MM.1S (cell line): ENCODE data around the gene SNRPA1.

Experiments
- DNase-seq: peaks from one replicate; pipeline ENCODE4 v3.0.0-alpha.2; 2015
- H2AFZ ChIP-seq: fragments of 300-600 bp; sonication (generic); 2 replicates; pipeline ENCODE4 v1.6.0; 2016; ENCODE audit warnings: antibody characterized with exemption, low read length
- H3F3A ChIP-seq: fragments of 300-600 bp; sonication (generic); 2 replicates; pipeline ENCODE4 v1.6.1; 2016; ENCODE audit warnings: mild to moderate bottlenecking, antibody characterized with exemption, low read length, moderate library complexity, mixed read lengths; ENCODE audit not compliant: insufficient read depth
- H3K27ac ChIP-seq: fragments of 300-600 bp; sonication (generic); 2 replicates; pipeline ENCODE4 v1.5.1; 2016; ENCODE audit warnings: mild to moderate bottlenecking, low read length
- H3K27me3 ChIP-seq: fragments of 300-600 bp; sonication (generic); replicated peaks from 2 replicates; pipeline ENCODE4 v1.6.0; 2016; ENCODE audit warnings: low read length; ENCODE audit not compliant: insufficient read depth
- H3K36me3 ChIP-seq: fragments of 300-600 bp; sonication (generic); replicated peaks from 2 replicates; pipeline ENCODE4 v1.6.1; 2016; ENCODE audit warnings: mild to moderate bottlenecking, low read length, mixed read lengths; ENCODE audit not compliant: insufficient read depth
- H3K4me1 ChIP-seq: fragments of 300-600 bp; sonication (generic); 2 replicates; pipeline ENCODE4 v1.6.1; 2016; ENCODE audit warnings: low read length, mixed read lengths
- H3K4me2 ChIP-seq: fragments of 300-600 bp; sonication (generic); 2 replicates; pipeline ENCODE4 v1.6.0; 2016; ENCODE audit warnings: low read depth, low read length
- H3K4me3 ChIP-seq: fragments of 300-600 bp; sonication (generic); 2 replicates; pipeline ENCODE4 v1.5.1; 2016; ENCODE audit warnings: low read length, mixed read lengths
- H3K79me2 ChIP-seq: fragments of 300-600 bp; sonication (generic); 2 replicates; pipeline ENCODE4 v1.6.1; 2016; ENCODE audit warnings: mixed run types, low read length, mixed read lengths
- H3K9ac ChIP-seq: fragments of 300-600 bp; sonication (generic); 2 replicates; pipeline ENCODE4 v1.6.1; 2016; ENCODE audit warnings: low read length, mixed read lengths
- H3K9me2 ChIP-seq: fragments of 300-600 bp; sonication (generic); replicated peaks from 2 replicates; pipeline ENCODE4 v1.6.1; 2016; ENCODE audit warnings: mild to moderate bottlenecking, low read length, mixed read lengths; ENCODE audit not compliant: insufficient read depth
- H3K9me3 ChIP-seq: fragments of 300-600 bp; sonication (generic); replicated peaks from 2 replicates; pipeline ENCODE4 v1.6.1; 2016; ENCODE audit warnings: mild to moderate bottlenecking, low read length, mixed read lengths; ENCODE audit not compliant: insufficient read depth
- H4K20me1 ChIP-seq: fragments of 300-600 bp; sonication (generic); 2 replicates; pipeline ENCODE4 v1.6.1; 2016; ENCODE audit warnings: mild to moderate bottlenecking, low read length, moderate library complexity, mixed read lengths; ENCODE audit not compliant: insufficient read depth
- CTCF ChIP-seq: fragments of 300-600 bp; sonication (generic); IDR thresholded peaks from 2 replicates; pipeline ENCODE4 v1.5.1; 2016; ENCODE audit warnings: antibody characterized with exemption, low read length, mixed read lengths
- EZH2 ChIP-seq: fragments of 300-600 bp; sonication (generic); optimal IDR thresholded peaks from 2 replicates; pipeline ENCODE3; 2017; ENCODE audit warnings: low read depth, mild to moderate bottlenecking, antibody characterized with exemption, low read length, mixed read lengths
- EZH2phosphoT487 ChIP-seq: fragments of 300-600 bp; sonication (generic); IDR thresholded peaks from 2 replicates; pipeline ENCODE4 v1.6.1; 2018; ENCODE audit warnings: antibody characterized with exemption, low read length

Gene SNRPA1

GRCh38 chr15:101246824-101247745 lies 48.0 kb downstream of the SNRPA1 start:
- H3K4me3 ChIP-seq: no peak overlapping the region
- H3K4me1 ChIP-seq: peaks cover 55% of the 10 kb centered on the region
- H3K79me2 ChIP-seq: peaks cover 90% of the 10 kb centered on the region
- H3K9me3 ChIP-seq: no peaks in the 10 kb centered on the region
- TF ChIP-seq EZH2 (no peak), CTCF (no peak), EZH2phosphoT487 (no peak)
- no peaks in the 10 kb centered on the region for H3K9me2 ChIP-seq
- no peaks in the 10 kb centered on the region for H4K20me1 ChIP-seq
- no peaks in the 10 kb centered on the region for H3K27me3 ChIP-seq
- peaks cover 32% of the 10 kb centered on the region for H3F3A ChIP-seq
- no peak for DNase-seq
- no peak overlapping the region for H2AFZ ChIP-seq
- H3K4me2 ChIP-seq: 0 out of 2 replicates have a peak overlapping the region, but pooled peaks have one; percentile 5
- H3K27ac ChIP-seq: no peak overlapping the region
- peaks cover 13% of the 10 kb centered on the region for H3K36me3 ChIP-seq
- no peak overlapping the region for H3K9ac ChIP-seq

- Histone ChIP-seq H3K9me2 (no peaks in the 10 kb centered on the region), H3K9ac (no peak overlapping the region), H3F3A (peaks cover 32% of the 10 kb centered on the region), H3K4me3 (no peak overlapping the region), H3K27me3 (no peaks in the 10 kb centered on the region), H2AFZ (no peak overlapping the region), H3K79me2 (peaks cover 97% of the 10 kb centered on the region), H3K36me3 (peaks cover 13% of the 10 kb centered on the region), H3K27ac (no peak overlapping the region), H4K20me1 (no peaks in the 10 kb centered on the region), H3K4me2 (0 out of 2 replicates have a peak overlapping the region, but pooled peaks have one; percentile 5), H3K4me1 (peaks cover 59% of the 10 kb centered on the region), H3K9me3 (no peaks in the 10 kb centered on the region)
- TF ChIP-seq EZH2 (no peak), CTCF (no peak), EZH2phosphoT487 (no peak)
- no peak for DNase-seq
Measured at GRCh38 chr15:101246391-101246790, 48.7 kb downstream of the SNRPA1 start.

- Histone ChIP-seq H3K9me3 (no peaks in the 10 kb centered on the region), H3K4me2 (peak overlapping the region; percentile 12; the same call in 1 of the 2 replicates), H3F3A (peaks cover 32% of the 10 kb centered on the region), H3K9me2 (no peaks in the 10 kb centered on the region), H2AFZ (no peak overlapping the region), H3K36me3 (peaks cover 13% of the 10 kb centered on the region), H3K4me1 (peaks cover 58% of the 10 kb centered on the region), H3K4me3 (no peak overlapping the region), H3K27ac (peak overlapping the region; percentile 7; the same call in 1 of the 2 replicates), H3K79me2 (peaks cover 100% of the 10 kb centered on the region), H3K9ac (no peak overlapping the region), H4K20me1 (no peaks in the 10 kb centered on the region), H3K27me3 (no peaks in the 10 kb centered on the region)
- no peak for TF ChIP-seq EZH2
- TF ChIP-seq EZH2phosphoT487: no peak
- TF ChIP-seq CTCF: no peak
- no peak for DNase-seq
Measured at GRCh38 chr15:101244889-101245668, 50.0 kb downstream of the SNRPA1 start.
